ENCODE measurements around the gene USF1.

GRCh38 chr1:161069731-161070270, 24.0 kb upstream of the USF1 start, which contains the start of gene ARHGAP30:
- TF ChIP-seq MEF2A (IDR thresholded peaks at IDR 0.05; ENCODE audit: borderline replicate concordance, low read depth): no peak
- TF ChIP-seq YY1 (IDR thresholded peaks at IDR 0.05; ENCODE audit: low read depth): no peak
